GM21367 (cell line): ENCODE measurements around the gene TCEAL4.
A peak's percentile ranks its signal among the peaks of the same experiment; 100 is the strongest.
"Not testable (repeated sequence)": the region's sequence is repeated elsewhere in the genome, so short reads cannot be mapped to it uniquely, and the experiment has no call there.

Experiments used
- ATAC-seq: cut with Tn5 transposase; IDR thresholded peaks from one replicate; pipeline ENCODE4 v1.9.1; 2021; ENCODE audit not compliant: unreplicated experiment

The TCEAL4 gene

DNA sequence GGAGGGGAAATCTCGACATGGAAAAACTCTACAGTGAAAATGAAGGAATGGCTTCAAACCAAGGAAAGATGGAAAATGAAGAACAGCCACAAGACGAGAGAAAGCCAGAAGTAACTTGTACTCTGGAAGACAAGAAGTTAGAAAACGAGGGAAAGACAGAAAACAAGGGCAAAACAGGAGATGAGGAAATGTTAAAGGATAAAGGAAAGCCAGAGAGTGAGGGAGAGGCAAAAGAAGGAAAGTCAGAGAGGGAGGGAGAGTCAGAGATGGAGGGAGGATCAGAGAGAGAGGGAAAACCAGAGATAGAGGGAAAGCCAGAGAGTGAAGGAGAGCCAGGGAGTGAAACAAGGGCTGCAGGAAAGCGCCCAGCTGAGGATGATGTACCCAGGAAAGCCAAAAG lies 1.3 kb downstream of the TCEAL4 start:
- ATAC-seq: no peak

DNA sequence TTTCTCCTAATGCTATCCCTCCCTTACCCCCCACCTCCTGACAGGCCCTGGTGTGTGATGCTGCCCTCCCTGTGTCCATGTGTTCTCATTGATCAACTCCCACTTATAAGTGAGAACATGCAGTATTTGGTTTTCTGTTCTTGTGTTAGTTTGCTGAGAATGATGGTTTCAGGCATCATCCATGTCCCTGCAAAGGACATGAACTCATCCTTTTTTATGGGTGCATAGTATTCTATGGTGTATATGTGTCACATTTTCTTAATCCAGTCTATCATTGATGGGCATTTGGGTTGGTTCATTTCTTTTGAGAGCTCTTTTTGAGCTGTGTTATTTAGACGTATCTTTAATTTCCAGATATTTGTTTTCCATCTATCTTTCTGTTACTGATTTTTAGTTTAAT lies 7.0 kb downstream of the TCEAL4 start:
- ATAC-seq: not testable (repeated sequence)

DNA sequence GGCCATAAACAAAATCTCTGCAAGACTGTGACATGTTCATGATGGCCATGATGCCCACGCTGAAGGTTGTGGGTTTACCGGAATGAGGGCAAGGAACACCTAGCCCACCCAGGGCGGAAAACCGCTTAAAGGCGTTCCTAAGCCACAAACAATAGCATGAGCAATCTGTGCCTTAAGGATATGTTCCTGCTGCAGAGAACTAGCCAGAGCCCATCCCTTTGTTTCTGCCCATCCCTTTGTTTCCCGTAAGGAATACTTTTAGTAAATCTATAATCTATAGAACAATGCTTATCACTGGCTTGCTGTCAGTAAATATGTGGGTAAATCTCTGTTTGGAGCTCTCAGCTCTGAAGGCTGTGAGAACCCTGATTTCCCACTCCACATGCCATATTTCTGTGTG lies 9.9 kb downstream of the TCEAL4 start:
- ATAC-seq: not testable (repeated sequence)

DNA sequence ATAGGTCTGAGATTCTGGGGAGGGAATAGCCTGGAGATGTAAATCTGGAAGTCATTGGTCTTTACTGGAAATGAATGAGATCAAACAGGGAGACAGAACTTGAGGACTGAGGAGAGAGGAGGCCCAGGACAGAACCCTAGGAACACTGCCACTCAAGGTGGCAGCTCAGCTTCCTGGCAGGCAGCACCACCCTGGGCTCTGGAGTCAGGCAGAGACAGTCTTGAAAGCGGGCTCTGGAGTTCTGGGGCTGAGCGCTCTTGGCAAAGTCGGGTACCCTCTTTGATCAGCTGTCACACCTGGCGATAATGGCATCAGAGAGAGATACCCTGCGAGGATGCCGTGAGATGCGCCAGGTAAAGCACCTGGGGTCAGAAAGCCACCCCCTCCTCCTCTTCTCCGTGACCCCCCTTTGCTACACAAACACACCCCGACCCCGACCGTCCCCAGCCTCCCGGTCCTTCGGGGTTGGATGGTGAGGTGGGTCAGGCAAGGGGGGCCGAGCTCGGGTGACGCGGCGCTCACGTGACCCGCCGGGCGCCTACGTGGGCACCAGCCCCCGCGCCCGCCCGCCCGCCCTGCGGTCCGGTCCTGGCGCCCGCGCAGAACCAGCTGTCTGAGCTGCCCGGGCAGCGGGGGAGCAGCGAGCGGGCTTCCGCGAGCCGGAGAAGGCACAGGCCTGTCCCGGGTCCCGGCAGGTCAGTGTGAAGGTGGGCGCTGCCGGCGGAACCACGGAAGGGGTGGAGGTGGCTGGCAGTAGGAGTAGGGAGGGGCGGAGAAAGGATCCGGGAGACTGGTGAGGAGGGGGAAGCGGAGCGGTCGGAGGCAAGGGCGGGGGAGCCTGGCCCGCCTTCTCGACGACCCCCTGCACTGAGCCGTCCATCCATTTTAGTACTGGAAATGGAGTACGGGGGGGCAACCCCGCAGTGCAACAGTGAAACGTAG lies 22.3 kb downstream of the TCEAL4 start, which contains the start of gene TCEAL3:
TCEAL3 (plus strand) TSS at position 600 of the 942 bp plus-strand sequence. CDS start 1,102 bp downstream, outside the sequence.
- peak; percentile 76 for ATAC-seq

DNA sequence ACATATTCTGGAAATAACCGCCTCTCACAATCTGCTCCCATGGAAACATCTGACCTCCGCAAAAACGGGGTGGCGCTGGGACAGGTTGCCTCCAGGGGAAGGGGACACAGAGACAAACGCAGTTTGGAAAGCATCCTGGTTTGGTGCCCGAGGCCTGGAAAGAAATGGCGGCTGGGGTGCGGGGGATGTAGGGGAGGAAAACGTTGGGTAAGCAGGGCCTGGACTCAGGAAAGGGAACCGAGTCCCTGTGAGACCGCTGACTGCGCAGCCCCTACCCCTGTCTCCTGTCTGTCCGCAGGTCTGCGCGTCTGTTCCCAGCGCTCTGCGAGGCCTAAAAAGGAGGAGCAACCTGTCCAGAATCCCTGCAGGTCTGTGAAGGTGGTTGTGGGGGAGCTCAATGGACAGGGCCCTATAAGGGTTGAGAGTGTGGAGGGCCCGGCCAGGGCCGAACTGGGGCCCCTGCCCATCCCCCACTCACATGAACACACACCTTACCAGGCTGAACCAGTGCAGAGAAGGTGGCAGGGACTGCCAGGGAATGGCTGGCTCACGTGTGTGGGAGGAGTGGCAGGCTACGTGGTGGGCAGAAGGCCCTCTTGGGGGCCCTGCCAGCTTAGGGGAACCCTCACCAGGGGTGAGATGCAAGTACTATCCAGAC lies 23.1 kb downstream of the TCEAL4 start:
- ATAC-seq: no peak

DNA sequence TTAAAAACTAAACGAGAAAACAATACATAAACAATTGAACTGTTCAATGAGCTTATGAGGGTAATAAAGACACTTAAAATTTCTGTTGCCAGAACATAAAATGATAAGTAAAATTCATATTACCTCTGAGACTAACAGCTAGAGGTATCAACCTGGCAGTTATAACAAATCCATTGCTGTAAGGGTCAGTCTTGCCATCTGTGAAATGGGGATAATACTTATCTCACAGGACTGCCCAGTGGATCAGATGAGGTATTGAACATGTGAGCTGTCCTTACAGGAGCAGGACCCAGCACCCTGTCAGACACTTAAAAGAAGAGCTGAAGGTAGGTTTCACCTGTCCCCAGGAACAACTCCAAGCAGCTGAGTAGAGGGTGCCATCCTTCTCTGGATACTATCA lies 25.0 kb downstream of the TCEAL4 start:
- no peak for ATAC-seq

DNA sequence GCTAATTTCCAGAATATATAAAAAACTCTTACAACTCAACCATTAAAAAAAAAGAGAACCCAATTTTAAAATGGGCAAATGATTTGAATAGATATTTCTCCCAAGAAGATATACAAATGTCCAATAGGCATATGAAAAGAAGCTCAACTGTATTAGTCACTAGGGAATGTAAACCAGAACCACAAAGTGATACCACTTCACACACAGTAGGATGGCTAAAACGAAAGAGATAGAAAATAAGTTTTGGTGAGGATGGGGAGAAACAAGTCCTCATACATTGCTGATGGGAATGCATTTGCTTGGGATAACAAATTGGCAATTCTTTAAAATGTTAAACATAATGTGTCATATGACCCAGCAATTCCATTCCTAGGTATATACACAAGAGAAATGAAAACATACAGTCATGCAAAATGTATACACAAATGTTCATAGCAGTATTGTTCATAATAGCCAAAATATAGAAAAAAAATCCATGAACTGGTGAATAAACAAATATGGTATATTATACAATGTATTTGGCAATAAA lies 28.1 kb downstream of the TCEAL4 start:
- ATAC-seq: no peak

DNA sequence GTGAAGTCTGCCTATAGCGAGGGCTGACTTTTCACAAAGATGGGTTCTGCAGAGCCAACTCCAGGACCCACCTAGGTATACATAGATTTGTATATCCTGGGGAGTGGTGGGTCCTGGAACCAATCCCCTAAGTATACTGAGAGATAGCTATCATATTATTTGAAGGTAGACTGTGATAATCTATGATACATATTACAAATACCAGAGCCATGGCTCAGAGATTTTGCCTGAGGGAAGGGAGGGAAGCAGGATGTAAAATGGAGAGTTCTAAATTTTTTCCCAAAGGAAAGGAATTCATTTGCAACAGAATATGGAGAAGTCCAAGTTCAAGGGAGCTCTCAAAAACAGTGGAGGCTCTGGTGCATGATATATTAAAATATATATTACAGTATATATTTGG lies 29.7 kb downstream of the TCEAL4 start:
- ATAC-seq: no peak

DNA sequence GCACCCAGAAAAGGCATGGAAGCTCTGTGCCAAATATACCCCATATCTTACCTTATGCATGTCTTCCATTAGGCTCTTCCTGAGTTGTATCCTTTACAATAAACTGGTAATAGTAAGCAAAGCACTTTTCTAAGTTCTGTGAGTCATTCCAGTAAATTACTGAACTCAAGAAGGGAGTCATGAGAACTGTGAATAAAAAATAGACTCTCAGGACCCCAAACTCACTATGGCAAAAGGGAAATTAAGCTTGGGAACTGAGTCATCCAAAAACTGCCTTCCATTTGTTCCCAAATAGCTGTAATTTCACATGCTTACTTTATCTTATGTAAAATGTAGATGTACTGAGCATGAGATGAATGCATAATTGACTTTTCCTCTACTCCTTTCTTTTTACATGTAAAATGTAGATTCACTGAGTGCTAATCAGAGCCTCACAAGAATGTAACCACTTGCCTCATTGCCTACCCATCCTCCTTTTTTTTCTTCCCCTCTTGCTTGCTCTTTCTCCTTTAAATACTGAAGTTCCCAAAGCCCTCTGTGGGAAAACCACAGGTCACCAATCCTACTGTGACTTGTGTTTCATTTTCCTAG lies 30.6 kb downstream of the TCEAL4 start:
- no peak for ATAC-seq

DNA sequence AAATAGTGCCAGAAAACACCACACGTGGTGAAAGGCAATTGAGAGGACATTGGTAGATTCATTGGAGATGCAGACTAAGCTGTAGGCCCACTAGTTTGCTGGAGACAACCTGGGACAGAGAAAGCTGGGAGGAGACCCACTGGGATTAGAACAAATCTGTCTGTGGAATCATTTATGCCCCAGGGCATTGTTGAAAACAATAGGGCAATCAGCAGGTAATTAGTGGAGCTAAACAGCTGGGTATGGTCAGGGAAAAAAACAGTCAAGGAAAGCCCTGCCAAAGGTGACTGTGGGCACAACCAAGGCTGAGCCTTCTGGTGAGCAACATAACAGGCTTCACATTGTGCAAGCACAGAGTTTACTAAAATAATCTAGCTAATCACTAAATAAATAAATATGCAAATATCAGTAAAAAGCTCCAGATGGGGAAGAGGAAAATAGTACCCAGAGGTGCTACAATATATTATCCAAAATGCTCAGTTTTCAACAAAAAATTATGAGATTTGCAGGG lies 31.4 kb downstream of the TCEAL4 start:
- ATAC-seq: no peak

DNA sequence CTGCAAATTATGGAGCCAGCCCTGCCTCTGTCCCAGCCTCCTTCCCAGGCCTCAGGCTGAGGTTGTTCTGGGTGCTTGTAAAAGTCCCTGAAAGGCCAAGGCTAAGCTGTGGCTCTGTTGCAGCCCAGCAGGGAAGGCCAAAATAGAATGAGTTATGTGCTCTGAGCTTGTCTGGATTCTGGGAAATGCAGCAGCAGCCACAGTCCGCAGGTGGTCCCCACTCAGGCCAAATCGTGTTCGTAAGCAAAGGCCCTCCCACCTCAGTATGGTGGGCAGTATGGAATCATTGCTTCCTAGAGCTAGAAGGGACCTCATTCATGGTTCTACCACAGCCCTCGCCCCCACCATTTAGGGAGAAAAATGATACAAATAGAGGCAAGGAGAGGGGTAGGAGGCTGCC lies 38.8 kb downstream of the TCEAL4 start:
- ATAC-seq: no peak

DNA sequence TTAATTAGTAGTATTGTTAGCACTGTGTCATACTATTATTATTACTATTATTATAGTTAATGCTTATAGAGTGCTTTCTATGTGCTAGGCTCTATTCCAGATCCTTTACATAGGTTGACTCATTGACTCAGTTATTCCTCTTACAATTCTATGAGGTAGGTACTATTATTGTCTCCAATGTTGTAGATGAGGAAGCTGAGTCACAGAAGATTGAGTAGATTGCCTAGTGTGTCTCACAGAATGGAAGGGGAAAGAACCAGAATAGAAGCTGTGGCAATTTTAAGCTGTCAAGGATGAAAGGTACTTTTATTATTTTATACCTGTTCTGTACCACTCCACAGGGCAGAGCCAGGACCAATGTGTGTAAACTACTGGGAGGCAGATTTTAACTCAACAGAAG lies 41.5 kb downstream of the TCEAL4 start:
- ATAC-seq: no peak

DNA sequence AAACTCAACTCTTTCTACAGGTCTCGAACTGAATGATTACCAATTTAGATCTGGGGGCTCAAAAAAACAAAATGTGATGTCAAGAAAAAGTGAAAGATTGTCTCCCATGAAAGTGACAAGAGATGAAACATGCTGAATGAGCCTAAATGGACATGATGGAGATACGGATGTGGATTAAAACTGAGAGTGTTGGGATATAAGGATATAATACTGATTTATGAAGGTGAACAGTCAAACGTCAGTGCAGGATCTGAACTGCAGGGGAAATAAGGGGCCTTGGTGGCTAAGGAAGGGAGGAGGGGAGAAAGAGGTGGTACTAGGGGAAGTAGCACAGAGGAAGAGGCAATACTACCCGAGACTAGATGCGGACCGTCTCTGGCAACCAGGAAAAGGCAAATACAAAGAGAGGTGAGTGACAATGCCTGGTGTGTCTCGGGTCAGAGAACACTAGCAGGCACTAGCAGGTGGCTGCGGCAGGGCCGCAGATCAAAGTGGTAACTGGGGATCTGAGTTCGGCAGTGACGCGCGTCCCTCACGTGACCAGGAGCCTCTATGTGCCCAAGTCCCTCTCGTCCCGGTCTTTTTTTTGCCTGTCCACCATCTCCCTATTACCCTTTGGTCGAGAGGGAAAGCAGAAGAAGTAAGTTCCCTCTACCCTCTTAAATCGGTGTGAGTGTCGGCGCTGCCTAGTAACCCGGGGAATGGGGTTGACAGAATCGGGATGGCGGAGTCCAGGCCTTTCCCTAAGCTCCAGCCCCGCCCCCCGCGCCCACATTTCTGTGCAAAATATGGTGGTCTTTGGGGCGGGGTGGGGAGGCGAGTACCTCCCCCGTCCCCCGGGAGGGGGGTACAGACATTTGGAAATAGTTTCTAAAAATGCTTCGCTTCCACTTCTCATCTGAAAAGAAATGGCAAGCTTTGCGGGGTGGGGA lies 43.3 kb downstream of the TCEAL4 start, which contains the start of gene TCEAL1:
TCEAL1 (plus strand) TSS at position 590 of the 932 bp plus-strand sequence. CDS start 942 bp downstream, outside the sequence.
- ATAC-seq: peak; percentile 81

DNA sequence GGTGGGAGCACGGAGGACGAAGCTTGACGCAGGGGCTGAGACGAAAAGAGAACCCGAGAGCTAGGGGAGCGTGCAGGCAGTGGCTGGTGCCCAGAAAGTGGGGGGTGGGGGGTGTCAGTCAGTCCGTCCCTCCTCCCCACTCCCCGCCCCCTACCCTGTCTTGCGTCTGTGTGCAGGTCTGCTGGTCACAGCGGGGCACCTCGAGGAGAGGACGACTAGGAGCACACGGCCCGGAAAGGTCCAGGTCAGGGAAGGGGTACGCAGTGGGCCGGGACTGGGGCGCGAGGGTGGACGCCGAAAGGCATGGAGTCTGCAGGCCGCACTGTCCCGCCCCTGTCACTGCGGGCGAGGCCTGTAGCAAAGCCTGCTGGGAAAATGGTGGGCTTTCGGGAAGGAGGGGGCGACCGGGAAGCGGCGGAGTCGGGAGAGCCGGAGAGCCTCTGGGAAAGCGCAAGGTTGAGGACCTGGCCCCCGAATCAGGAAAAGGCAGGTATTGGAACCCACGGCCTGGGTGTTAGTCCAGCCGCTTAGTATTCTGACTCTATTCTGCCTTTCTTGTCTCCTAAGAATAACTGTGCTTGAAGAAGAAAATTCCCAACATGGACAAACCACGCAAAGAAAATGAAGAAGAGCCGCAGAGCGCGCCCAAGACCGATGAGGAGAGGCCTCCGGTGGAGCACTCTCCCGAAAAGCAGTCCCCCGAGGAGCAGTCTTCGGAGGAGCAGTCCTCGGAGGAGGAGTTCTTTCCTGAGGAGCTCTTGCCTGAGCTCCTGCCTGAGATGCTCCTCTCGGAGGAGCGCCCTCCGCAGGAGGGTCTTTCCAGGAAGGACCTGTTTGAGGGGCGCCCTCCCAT lies 44.2 kb downstream of the TCEAL4 start:
- no peak for ATAC-seq

DNA sequence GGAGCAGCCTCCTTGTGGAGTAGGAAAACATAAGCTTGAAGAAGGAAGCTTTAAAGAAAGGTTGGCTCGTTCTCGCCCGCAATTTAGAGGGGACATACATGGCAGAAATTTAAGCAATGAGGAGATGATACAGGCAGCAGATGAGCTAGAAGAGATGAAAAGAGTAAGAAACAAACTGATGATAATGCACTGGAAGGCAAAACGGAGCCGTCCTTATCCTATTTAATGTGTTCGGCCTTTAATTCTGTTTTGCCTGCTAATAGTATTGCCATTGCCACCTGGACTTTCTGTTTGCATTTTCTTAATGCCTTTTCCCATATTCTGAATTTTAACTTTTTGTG lies 44.8 kb downstream of the TCEAL4 start:
- ATAC-seq: no peak

DNA sequence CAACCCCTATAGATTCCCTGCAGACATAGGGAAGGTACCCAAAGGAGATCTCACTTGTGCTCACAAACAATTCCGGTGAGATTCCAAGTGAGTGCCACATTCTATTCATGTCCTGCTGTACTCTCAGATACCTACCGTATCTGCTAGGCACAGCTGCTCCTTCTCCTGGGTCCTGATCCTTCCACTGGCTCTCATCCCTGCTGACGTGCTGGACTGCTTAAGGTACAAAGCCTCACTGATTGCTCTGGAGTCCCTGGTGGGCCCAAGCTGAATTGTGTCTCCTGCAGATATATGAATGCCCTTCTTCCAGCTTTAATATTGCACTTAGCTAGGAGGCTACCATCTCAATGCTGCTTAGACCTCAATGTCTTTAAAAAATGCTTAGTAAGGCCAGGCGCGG lies 45.8 kb downstream of the TCEAL4 start:
- ATAC-seq: no peak

DNA sequence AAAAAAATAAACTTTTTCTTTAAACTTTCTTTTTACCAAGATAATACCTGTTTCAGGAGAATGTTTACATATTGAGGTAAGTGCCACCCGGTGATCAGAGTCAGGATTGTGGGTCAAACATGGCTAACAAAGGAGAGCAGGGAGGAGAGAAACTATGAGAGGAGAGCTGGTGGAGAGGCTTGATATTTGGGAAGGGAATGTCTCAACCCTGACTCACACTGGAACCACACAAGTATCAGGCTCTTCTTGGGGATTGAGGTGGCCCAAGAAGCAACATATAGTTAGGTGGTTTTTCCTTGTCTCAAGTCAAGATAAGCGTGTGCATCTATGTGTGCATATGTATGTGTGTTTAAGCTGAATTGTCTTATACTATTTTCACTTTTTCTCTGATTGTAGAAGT lies 50.1 kb downstream of the TCEAL4 start:
- ATAC-seq: no peak
